Measurements from ENCODE around the gene KRCC1.

GRCh38 chr2:88048541-88048940 is 7.0 kb downstream of the KRCC1 start:
- no peak for TF ChIP-seq POLR2A (IDR thresholded peaks at IDR 0.05)
- TF ChIP-seq, protein P1, sequence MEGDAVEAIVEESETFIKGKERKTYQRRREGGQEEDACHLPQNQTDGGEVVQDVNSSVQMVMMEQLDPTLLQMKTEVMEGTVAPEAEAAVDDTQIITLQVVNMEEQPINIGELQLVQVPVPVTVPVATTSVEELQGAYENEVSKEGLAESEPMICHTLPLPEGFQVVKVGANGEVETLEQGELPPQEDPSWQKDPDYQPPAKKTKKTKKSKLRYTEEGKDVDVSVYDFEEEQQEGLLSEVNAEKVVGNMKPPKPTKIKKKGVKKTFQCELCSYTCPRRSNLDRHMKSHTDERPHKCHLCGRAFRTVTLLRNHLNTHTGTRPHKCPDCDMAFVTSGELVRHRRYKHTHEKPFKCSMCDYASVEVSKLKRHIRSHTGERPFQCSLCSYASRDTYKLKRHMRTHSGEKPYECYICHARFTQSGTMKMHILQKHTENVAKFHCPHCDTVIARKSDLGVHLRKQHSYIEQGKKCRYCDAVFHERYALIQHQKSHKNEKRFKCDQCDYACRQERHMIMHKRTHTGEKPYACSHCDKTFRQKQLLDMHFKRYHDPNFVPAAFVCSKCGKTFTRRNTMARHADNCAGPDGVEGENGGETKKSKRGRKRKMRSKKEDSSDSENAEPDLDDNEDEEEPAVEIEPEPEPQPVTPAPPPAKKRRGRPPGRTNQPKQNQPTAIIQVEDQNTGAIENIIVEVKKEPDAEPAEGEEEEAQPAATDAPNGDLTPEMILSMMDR (IDR thresholded peaks at IDR 0.05): no peak
- no peak for TF ChIP-seq POLR2AphosphoS5 (IDR thresholded peaks at IDR 0.05; ENCODE audit: insufficient read depth in 1 of 2, low read depth in 1 of 2)
